ENCODE data around the gene PAIP1.

DNA sequence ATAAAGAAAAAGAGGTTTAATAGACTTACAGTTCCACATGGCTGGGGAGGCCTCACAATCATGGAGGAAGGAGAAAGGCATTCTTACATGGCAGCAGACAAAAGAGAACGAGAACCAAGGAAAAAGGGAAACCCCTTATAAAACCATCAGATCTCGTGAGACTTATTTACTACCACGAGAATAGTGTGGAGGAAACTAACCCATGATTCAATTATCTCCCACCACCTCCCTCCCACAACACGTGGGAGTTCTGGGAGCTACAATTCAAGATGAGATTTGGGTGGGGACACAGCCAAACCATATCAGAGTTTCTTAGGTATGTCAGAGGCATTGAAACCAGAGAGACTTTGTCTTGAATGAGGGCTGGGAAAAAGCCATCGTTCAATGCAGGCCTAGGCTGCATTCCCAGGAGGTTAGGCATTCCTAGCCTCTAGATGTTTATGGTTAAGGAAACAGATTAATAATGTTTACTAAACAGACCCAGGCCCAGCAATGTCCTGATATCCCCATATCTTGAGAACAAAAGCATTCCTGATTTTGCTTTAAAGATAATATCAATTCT is 7.5 kb upstream of the PAIP1 start:
- TF ChIP-seq FOXM1 (IDR thresholded peaks at IDR 0.05; ENCODE audit: borderline replicate concordance, low read depth) (no peak), YY1 (IDR thresholded peaks at IDR 0.05; ENCODE audit: low read depth) (no peak), EP300 (IDR thresholded peaks at IDR 0.05; ENCODE audit: borderline replicate concordance) (no peak), EGR1 (IDR thresholded peaks at IDR 0.05) (no peak), CEBPB (IDR thresholded peaks at IDR 0.05) (no peak), TCF12 (IDR thresholded peaks at IDR 0.05; ENCODE audit: low read depth) (no peak), TAF1 (IDR thresholded peaks at IDR 0.05; ENCODE audit: low read depth) (no peak), RAD21 (IDR thresholded peaks at IDR 0.05; ENCODE audit: low read depth) (no peak), TEAD4 (IDR thresholded peaks at IDR 0.05) (no peak), REST (IDR thresholded peaks at IDR 0.05; ENCODE audit: low read depth) (no peak), NFIC (IDR thresholded peaks at IDR 0.05) (no peak)
- TF ChIP-seq, protein P1, sequence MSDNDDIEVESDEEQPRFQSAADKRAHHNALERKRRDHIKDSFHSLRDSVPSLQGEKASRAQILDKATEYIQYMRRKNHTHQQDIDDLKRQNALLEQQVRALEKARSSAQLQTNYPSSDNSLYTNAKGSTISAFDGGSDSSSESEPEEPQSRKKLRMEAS (IDR thresholded peaks at IDR 0.05), result no peak
- TF ChIP-seq, protein P2, sequence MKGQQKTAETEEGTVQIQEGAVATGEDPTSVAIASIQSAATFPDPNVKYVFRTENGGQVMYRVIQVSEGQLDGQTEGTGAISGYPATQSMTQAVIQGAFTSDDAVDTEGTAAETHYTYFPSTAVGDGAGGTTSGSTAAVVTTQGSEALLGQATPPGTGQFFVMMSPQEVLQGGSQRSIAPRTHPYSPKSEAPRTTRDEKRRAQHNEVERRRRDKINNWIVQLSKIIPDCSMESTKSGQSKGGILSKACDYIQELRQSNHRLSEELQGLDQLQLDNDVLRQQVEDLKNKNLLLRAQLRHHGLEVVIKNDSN (IDR thresholded peaks at IDR 0.05), result no peak

All from Ishikawa (cell line).